Lower lobe of right lung (tissue), 2 donors: ENCODE data around the gene MAGI3. TPM values are rescaled to one million over a fixed set of nuclear protein-coding genes. Genes with fewer than 3 reads are reported as not detected.
A peak's percentile ranks its signal among the peaks of the same experiment; 100 is the strongest.

ENCODE experiments used
- ATAC-seq, 2 donors: fragments of 200-7000 bp; cut with Tn5 transposase; one replicate each; pipeline ENCODE4 v1.9.1; 2020 to 2022; ENCODE audit warnings: mild to moderate bottlenecking in 2 of 2, moderate library complexity in 2 of 2
- DNase-seq: peaks from one replicate; pipeline ENCODE4 v3.0.0-alpha.2; 2020
- H3K27ac ChIP-seq: fragments of 200-600 bp; one replicate; pipeline ENCODE4 v1.8.0; 2022
- H3K27me3 ChIP-seq: fragments of 200-600 bp; one replicate; pipeline ENCODE4 v1.8.0; 2022; ENCODE audit warnings: low read depth
- H3K36me3 ChIP-seq: fragments of 200-600 bp; one replicate; pipeline ENCODE4 v1.8.0; 2022; ENCODE audit warnings: mild to moderate bottlenecking
- H3K4me1 ChIP-seq: fragments of 200-600 bp; one replicate; pipeline ENCODE4 v1.8.0; 2022
- H3K4me3 ChIP-seq: fragments of 200-600 bp; one replicate; pipeline ENCODE4 v1.8.0; 2022; ENCODE audit warnings: mild to moderate bottlenecking
- H3K9me3 ChIP-seq: fragments of 200-600 bp; one replicate; pipeline ENCODE4 v1.8.0; 2022
- intact Hi-C: fragments of 100-400 bp; cut with DNase I; formaldehyde crosslinking; loops from one replicate; pipeline ENCODE4 v1.11.0; 2022
- total RNA-seq: library from RNA; stranded (reverse); fragmentation: NEBNext Ultra II Directional; extraction: Animal tissue kit (Norgen Biotek cat#: 25700); gene quantifications from one replicate; pipeline ENCODE4 v1.2.1, GENCODE V29; 2021
- TF ChIP-seq, protein P1 (sequence below): fragments of 200-600 bp; IDR thresholded peaks from one replicate; pipeline ENCODE4 v1.8.0; 2022; ENCODE audit warnings: antibody characterized with exemption, mild to moderate bottlenecking
- donor health status: DM: no; HTN: yes; CAD: no; lungs with severe emphysema.

Gene MAGI3
- total RNA-seq, 1 donor from 2014 or later, result 69.9 TPM

DNA sequence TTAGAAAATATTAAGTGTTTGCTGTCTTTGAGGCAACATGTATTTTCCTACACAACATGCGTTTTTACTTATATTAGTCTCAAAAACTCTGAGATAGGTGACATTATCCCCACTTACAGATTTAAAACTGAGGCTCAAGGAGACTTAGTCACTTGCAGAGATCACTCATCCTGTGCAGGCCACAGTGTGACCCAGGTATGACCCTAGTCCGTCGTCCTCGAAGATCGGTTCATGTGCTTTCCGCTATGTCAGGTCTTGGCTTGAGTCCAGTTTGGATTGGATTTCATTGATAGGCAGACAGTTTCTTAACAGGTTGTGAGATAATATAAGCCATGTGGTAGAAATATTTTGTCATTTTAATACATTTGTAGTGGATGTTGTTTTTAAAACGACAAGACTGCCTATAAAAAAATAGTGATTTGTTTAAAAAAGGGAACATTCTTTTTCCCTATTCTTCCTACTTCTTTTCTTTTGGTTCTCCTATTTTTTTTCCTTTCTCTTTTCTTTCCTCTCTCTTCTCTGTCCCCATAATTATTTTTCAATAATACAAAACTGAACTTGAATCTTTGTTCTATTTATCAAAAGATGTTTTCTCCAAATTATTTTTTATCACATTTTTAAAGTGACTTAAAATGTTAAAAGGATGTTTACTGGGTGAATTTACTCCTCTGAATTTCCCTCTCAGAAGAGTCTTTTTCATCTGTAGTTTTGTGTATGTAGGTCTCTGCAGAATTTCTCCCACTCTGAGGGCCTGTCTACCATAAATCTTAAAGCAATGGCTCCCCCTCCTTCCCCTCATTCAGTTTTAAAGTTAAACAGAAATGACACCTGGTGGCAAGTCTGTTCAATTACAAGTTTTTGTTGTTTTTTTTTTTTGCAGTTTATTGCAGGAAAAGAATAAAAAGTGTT is 287.2 kb downstream of the MAGI3 start:
- H3K27me3 ChIP-seq, result no peaks in the 10 kb centered on the region
- intact Hi-C loops, result no loop called here
- H3K27ac ChIP-seq, result no peak overlapping the region
- no peaks in the 10 kb centered on the region for H3K4me1 ChIP-seq
- ATAC-seq, result peak; percentile 45 to 69
- H3K4me3 ChIP-seq, result no peak overlapping the region
- TF ChIP-seq, protein P1, sequence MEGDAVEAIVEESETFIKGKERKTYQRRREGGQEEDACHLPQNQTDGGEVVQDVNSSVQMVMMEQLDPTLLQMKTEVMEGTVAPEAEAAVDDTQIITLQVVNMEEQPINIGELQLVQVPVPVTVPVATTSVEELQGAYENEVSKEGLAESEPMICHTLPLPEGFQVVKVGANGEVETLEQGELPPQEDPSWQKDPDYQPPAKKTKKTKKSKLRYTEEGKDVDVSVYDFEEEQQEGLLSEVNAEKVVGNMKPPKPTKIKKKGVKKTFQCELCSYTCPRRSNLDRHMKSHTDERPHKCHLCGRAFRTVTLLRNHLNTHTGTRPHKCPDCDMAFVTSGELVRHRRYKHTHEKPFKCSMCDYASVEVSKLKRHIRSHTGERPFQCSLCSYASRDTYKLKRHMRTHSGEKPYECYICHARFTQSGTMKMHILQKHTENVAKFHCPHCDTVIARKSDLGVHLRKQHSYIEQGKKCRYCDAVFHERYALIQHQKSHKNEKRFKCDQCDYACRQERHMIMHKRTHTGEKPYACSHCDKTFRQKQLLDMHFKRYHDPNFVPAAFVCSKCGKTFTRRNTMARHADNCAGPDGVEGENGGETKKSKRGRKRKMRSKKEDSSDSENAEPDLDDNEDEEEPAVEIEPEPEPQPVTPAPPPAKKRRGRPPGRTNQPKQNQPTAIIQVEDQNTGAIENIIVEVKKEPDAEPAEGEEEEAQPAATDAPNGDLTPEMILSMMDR, result peak; percentile 52
- H3K9me3 ChIP-seq, result no peaks in the 10 kb centered on the region
- DNase-seq, result no peak
- peaks cover 15% of the 10 kb centered on the region for H3K36me3 ChIP-seq

DNA sequence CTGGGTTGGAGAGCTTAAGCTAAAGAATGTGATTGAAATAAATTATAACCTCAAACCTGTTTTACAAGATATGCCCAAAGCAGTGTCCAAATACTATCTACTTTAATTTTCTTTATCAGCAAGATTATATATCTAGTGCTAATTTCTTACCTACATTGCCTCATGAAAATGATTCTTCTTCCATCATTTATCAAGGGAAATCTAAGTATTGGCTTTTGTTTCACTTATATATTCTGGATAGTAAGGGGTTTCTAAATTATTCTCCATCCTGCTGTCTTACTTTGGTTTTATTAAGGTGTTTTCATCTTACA is 287.8 kb downstream of the MAGI3 start:
- Histone ChIP-seq H3K4me3 (no peak overlapping the region), H3K27me3 (no peaks in the 10 kb centered on the region), H3K27ac (no peak overlapping the region), H3K36me3 (peaks cover 8% of the 10 kb centered on the region), H3K4me1 (no peaks in the 10 kb centered on the region), H3K9me3 (no peaks in the 10 kb centered on the region)
- TF ChIP-seq, protein P1, result no peak
- intact Hi-C loops, result no loop called here
- no peak for DNase-seq
- no peak for ATAC-seq

DNA sequence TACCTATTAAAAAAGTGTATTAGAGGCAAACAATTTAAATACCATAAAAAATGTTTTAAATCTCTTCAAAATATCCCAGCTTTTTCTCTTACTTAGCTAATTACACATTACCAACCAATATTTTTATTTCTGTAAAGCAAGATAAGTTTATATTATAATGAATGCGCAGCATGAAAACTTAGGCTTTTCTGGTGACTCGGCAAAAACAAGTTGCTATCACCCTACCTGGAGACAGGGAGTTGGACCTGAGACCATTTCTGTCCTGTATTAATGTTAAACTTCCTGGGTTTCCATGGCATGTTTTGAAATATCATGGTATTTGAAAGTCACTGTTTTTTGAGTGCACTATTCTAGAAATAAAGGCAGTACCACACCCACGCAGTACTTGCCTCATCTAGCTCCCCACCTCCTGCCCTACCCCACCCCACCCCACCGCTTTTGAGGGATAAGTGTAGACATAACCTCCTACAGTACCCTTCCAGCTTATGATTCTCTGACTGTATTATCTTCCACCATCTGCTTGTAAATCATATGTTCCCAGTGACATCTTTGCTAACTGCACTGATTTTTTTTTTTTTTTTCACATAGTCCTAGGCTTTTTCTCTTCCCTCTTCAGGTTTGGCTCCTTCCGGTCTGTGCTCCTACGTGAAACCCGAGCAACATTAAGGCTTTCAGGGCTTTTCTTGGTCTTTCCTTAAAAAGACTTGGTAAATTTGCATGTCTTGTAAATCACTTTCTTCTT is 291.5 kb downstream of the MAGI3 start:
- DNase-seq (no peak), ATAC-seq (no peak)
- intact Hi-C loops, result no loop called here
- no peak overlapping the region for H3K4me3 ChIP-seq
- no peaks in the 10 kb centered on the region for H3K4me1 ChIP-seq
- no peaks in the 10 kb centered on the region for H3K27me3 ChIP-seq
- H3K36me3 ChIP-seq, result peaks cover 6% of the 10 kb centered on the region
- TF ChIP-seq, protein P1, result no peak
- no peaks in the 10 kb centered on the region for H3K9me3 ChIP-seq
- H3K27ac ChIP-seq, result no peak overlapping the region

DNA sequence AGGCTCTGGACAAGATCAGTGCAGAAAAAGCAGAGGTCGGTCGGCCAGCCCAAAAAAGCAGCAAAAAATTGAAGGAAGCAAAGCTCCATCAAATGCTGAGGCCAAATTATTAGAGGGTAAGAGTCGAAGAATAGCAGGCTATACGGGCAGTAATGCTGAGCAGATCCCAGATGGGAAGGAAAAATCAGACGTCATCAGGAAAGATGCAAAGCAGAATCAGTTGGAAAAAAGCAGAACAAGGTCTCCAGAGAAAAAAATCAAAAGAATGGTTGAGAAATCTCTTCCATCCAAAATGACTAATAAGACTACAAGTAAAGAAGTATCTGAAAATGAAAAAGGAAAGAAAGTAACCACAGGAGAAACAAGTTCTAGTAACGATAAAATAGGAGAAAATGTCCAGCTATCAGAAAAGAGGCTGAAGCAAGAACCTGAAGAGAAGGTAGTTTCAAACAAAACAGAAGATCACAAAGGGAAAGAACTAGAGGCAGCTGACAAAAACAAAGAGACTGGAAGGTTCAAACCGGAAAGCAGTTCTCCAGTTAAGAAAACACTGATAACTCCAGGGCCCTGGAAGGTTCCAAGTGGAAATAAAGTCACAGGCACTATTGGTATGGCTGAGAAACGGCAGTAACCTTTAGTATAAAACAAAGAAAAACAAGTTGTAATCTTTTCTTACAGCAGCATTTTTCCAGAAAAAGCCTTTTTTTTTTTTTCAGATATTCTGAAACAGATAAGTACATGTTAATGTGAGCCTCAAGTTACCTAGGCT is 293.3 kb downstream of the MAGI3 start:
- Histone ChIP-seq H3K4me1 (no peaks in the 10 kb centered on the region), H3K27ac (peak overlapping the region; percentile 51), H3K9me3 (no peaks in the 10 kb centered on the region), H3K27me3 (no peaks in the 10 kb centered on the region), H3K36me3 (peaks cover 6% of the 10 kb centered on the region), H3K4me3 (no peak overlapping the region)
- no peak for DNase-seq
- ATAC-seq, result no peak
- TF ChIP-seq, protein P1, result no peak
- intact Hi-C loops, result no loop called here

DNA sequence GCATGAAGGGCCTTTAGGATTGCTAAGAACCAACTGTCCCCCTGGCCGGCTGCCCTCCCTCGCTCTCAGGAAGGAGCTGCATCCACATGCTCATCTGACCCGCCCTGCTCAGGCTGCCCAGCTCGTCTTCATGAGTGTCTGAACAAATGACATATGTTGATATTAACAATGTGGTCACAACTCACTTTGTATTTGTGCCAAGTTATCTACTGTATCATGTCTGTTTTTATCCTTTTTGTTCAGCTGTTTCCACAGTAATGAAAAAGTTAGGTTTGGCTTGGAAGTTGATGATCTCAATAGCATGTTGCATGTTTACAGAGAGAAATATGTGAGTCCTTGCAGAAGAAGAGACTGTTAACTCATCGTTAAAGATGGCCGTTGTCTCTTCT is 293.8 kb downstream of the MAGI3 start:
- TF ChIP-seq, protein P1, result no peak

More for the DNA sequence above, 293.8 kb downstream of the MAGI3 start:
- peak overlapping the region; percentile 51 for H3K27ac ChIP-seq
- H3K9me3 ChIP-seq, result no peaks in the 10 kb centered on the region
- no peaks in the 10 kb centered on the region for H3K4me1 ChIP-seq
- H3K27me3 ChIP-seq, result no peaks in the 10 kb centered on the region
- ATAC-seq (peak; percentile 33 to 54), DNase-seq (peak; percentile 56)
- H3K36me3 ChIP-seq, result peaks cover 6% of the 10 kb centered on the region
- intact Hi-C loops, result no loop called here
- H3K4me3 ChIP-seq, result no peak overlapping the region
